Measurements from ENCODE around the gene CRCP.
"Not testable (repeated sequence)": the region's sequence is repeated elsewhere in the genome, so short reads cannot be mapped to it uniquely, and the experiment has no call there.

DNA sequence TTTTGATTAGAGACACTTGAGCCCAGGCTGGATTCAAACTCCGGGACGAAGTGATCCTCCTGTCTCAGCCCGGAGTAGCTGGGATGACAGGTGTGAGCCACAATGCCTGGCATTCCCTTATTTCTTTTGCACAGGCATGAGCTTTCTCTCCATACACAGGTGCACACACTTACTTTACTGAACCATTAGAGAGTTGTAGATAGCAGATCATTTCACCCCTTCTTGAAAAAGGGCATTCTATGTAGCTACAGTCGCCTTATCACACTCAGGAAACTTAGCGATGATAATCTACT, 9.9 kb downstream of the CRCP start:
- not testable (repeated sequence) for TF ChIP-seq POLR2A (IDR thresholded peaks at IDR 0.05; ENCODE audit: extremely low read depth, insufficient read length)
- TF ChIP-seq, protein P1, sequence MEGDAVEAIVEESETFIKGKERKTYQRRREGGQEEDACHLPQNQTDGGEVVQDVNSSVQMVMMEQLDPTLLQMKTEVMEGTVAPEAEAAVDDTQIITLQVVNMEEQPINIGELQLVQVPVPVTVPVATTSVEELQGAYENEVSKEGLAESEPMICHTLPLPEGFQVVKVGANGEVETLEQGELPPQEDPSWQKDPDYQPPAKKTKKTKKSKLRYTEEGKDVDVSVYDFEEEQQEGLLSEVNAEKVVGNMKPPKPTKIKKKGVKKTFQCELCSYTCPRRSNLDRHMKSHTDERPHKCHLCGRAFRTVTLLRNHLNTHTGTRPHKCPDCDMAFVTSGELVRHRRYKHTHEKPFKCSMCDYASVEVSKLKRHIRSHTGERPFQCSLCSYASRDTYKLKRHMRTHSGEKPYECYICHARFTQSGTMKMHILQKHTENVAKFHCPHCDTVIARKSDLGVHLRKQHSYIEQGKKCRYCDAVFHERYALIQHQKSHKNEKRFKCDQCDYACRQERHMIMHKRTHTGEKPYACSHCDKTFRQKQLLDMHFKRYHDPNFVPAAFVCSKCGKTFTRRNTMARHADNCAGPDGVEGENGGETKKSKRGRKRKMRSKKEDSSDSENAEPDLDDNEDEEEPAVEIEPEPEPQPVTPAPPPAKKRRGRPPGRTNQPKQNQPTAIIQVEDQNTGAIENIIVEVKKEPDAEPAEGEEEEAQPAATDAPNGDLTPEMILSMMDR (IDR thresholded peaks at IDR 0.05; ENCODE audit: low read depth, low read length): not testable (repeated sequence)
- TF ChIP-seq, protein P2, sequence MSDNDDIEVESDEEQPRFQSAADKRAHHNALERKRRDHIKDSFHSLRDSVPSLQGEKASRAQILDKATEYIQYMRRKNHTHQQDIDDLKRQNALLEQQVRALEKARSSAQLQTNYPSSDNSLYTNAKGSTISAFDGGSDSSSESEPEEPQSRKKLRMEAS (IDR thresholded peaks at IDR 0.05; ENCODE audit: low read depth, low read length): not testable (repeated sequence)

Data from NB4 (cell line).